Fibroblast of lung (primary cell): ENCODE data around the gene S100A14. TPM values are rescaled to one million over a fixed set of nuclear protein-coding genes. Genes with fewer than 3 reads are reported as not detected.

Experiments used
- DNase-seq, 2 donors: peaks; one replicate each; pipeline versions ENCODE4 v3.0.0 to v3.0.0-alpha.2; 2010; ENCODE audit warnings: low read depth in 2 of 2
- H2AFZ ChIP-seq: 2 replicates; pipeline ENCODE4 v1.5.1; 2012; ENCODE audit warnings: low read length, control low read depth, inconsistent platforms
- H3K27ac ChIP-seq: 2 replicates; pipeline ENCODE4 v1.5.1; 2011; ENCODE audit warnings: low read length, control low read depth; ENCODE audit not compliant: insufficient read depth
- H3K27me3 ChIP-seq: 2 replicates; pipeline ENCODE4 v1.5.1; 2011; ENCODE audit warnings: mild to moderate bottlenecking, low read length; ENCODE audit not compliant: control insufficient read depth, insufficient read depth
- H3K36me3 ChIP-seq: 2 replicates; pipeline ENCODE4 v1.5.1; 2011; ENCODE audit warnings: low read length; ENCODE audit not compliant: control insufficient read depth, insufficient read depth
- H3K4me1 ChIP-seq: 2 replicates; pipeline ENCODE4 v1.5.1; 2011; ENCODE audit warnings: low read length; ENCODE audit not compliant: control insufficient read depth, insufficient read depth; ENCODE audit errors: extremely low read depth
- H3K4me2 ChIP-seq: 2 replicates; pipeline ENCODE4 v1.5.1; 2011; ENCODE audit warnings: low read length, control low read depth; ENCODE audit not compliant: insufficient read depth; ENCODE audit errors: extremely low read depth
- H3K4me3 ChIP-seq, 4 experiments: fragments of 200-600 bp in 1 of 4; sonication (generic) in 1 of 4; replicated peaks in 1 of 4; 2 replicates each; pipeline ENCODE4 v1.5.1; 2011 to 2016; ENCODE audit warnings: low read length in 4 of 4, low read depth in 3 of 4, mild to moderate bottlenecking in 3 of 4, control low read depth in 2 of 4, inconsistent platforms in 1 of 4, mixed read lengths in 1 of 4; ENCODE audit not compliant: insufficient read depth in 1 of 4; ENCODE audit errors: control extremely low read depth in 1 of 4
- H3K79me2 ChIP-seq: 2 replicates; pipeline ENCODE4 v1.5.1; 2012; ENCODE audit warnings: mild to moderate bottlenecking, low read length, inconsistent platforms; ENCODE audit not compliant: control insufficient read depth, insufficient read depth
- H3K9ac ChIP-seq: 2 replicates; pipeline ENCODE4 v1.5.1; 2011; ENCODE audit warnings: mild to moderate bottlenecking, low read length, control low read depth; ENCODE audit not compliant: insufficient read depth
- H3K9me3 ChIP-seq: 2 replicates; pipeline ENCODE4 v1.5.1; 2012; ENCODE audit warnings: low read depth, low read length; ENCODE audit not compliant: control insufficient read depth, insufficient read depth
- H4K20me1 ChIP-seq: 2 replicates; pipeline ENCODE4 v1.5.1; 2011; ENCODE audit warnings: low read length; ENCODE audit not compliant: control insufficient read depth, insufficient read depth; ENCODE audit errors: extremely low read depth
- CTCF ChIP-seq, 2 donors: IDR thresholded peaks in 1 of 2; conservative IDR thresholded peaks in 1 of 2; 1 replicate in 1 of 2; 2 replicates in 1 of 2; pipeline ENCODE4 v1.5.1; 2011 to 2012; ENCODE audit warnings: low read length in 2 of 2, control low read depth in 1 of 2, inconsistent platforms in 1 of 2, low read depth in 1 of 2, mild to moderate bottlenecking in 1 of 2
- EZH2 ChIP-seq: IDR thresholded peaks from 2 replicates; pipeline ENCODE4 v1.5.1; 2012; ENCODE audit warnings: low read length, control low read depth, mild to moderate bottlenecking; ENCODE audit errors: missing control alignments
- polyA plus RNA-seq, 2 donors: library from polyadenylated mRNA; depleted of rRNA in 1 of 2; stranded (reverse) in 1 of 2; unstranded in 1 of 2; fragments of >200 nt; gene quantifications; 2 replicates each; pipeline ENCODE4 v1.2.1, GENCODE V29; 2011 to 2012; ENCODE audit warnings: missing spikeins in 1 of 2
- total RNA-seq: library from RNA; depleted of rRNA; stranded (reverse); fragments of >200 nt; gene quantifications from 2 replicates; pipeline ENCODE4 v1.2.1, GENCODE V29; 2014

S100A14 gene
- total and polyA plus RNA-seq, 2 donors (not counting 1 experiment from before 2014, with no cell fraction given), result 0.33 to 0.51 TPM

- Histone ChIP-seq H3K36me3 (no peaks in the 10 kb centered on the region), H3K9ac (peak within 1 kb of the TSS; percentile 76), H3K27ac (peak within 1 kb of the TSS; percentile 100), H3K9me3 (no peaks in the 10 kb centered on the region), H3K4me2 (peak within 1 kb of the TSS; percentile 92), H4K20me1 (no peaks in the 10 kb centered on the region), H3K79me2 (no peaks in the 10 kb centered on the region), H3K4me1 (peaks cover 30% of the 10 kb centered on the region), H3K4me3 (peak within 1 kb of the TSS in 1 of 4 experiments; percentile 9), H2AFZ (no peak within 1 kb of the TSS), H3K27me3 (no peaks in the 10 kb centered on the region)
- peak; percentile 91 to 96 for DNase-seq
- TF ChIP-seq CTCF (conservative IDR thresholded peaks at IDR 0.05 in 1 of 2, IDR thresholded peaks at IDR 0.05 in 1 of 2; ENCODE audit: low read depth in 1 of 2, low read length in 2 of 2) (no peak), EZH2 (no peak)
These were observed 50.4 kb downstream of the S100A14 start, which contains the start of gene S100A2 for GRCh38 chr1:153565529-153566374. Gene S100A2, minus strand, starts transcription at chr1:153565844. Its CDS starts 1,967 bp downstream, at chr1:153563877.

Other genes starting within 250 kb of the S100A14 start
- gene S100A12, start 240.7 kb downstream of the S100A14 start, total RNA-seq, result not detected in 2 replicates
- gene S100A12, start 240.7 kb downstream of the S100A14 start, polyA plus RNA-seq, result not detected in 2 replicates
- gene S100A8, start 225.3 kb downstream of the S100A14 start, total RNA-seq, result not detected in 2 replicates
- gene S100A8, start 225.3 kb downstream of the S100A14 start, polyA plus RNA-seq, result not detected in 2 replicates
- not detected in 2 replicates for gene S100A7A, start 199.8 kb downstream of the S100A14 start, total RNA-seq
- not detected in 2 replicates for gene S100A7A, start 199.8 kb downstream of the S100A14 start, polyA plus RNA-seq
- not detected in 2 replicates for gene S100A7, start 155.7 kb downstream of the S100A14 start, total RNA-seq
- gene S100A7, start 155.7 kb downstream of the S100A14 start, polyA plus RNA-seq, result not detected in 2 replicates
- gene S100A6, start 80.3 kb downstream of the S100A14 start, total RNA-seq, result 2,061 and 4,042 TPM in 2 replicates
- 1,280 and 2,637 TPM in 2 replicates for gene S100A6, start 80.3 kb downstream of the S100A14 start, polyA plus RNA-seq
- not detected in 2 replicates for gene S100A5, start 75.4 kb downstream of the S100A14 start, total RNA-seq
- gene S100A5, start 75.4 kb downstream of the S100A14 start, polyA plus RNA-seq, result 0.20 and 0.24 TPM in 2 replicates
- gene S100A4, start 70.5 kb downstream of the S100A14 start, total RNA-seq, result 85.3 and 287 TPM in 2 replicates
- gene S100A4, start 70.5 kb downstream of the S100A14 start, polyA plus RNA-seq, result 371 and 928 TPM in 2 replicates
- gene S100A3, start 67.1 kb downstream of the S100A14 start, total RNA-seq, result 1.8 and 6.8 TPM in 2 replicates
- gene S100A3, start 67.1 kb downstream of the S100A14 start, polyA plus RNA-seq, result 11.5 and 14.8 TPM in 2 replicates
- gene S100A2, start 50.5 kb downstream of the S100A14 start, total RNA-seq, result 1.5 and 3.6 TPM in 2 replicates
- 4.8 and 10.3 TPM in 2 replicates for gene S100A2, start 50.5 kb downstream of the S100A14 start, polyA plus RNA-seq
- gene S100A16, start 3.2 kb downstream of the S100A14 start, total RNA-seq, result 121 and 122 TPM in 2 replicates
- gene S100A16, start 3.2 kb downstream of the S100A14 start, polyA plus RNA-seq, result 182 and 632 TPM in 2 replicates
- gene S100A13, start 11.2 kb upstream of the S100A14 start, total RNA-seq, result 105 and 172 TPM in 2 replicates
- 399 TPM in 2 replicates for gene S100A13, start 11.2 kb upstream of the S100A14 start, polyA plus RNA-seq
- gene S100A1, start 12.1 kb upstream of the S100A14 start, total RNA-seq, result 0.17 TPM in 1 of 2 replicates, not detected in the other
- gene S100A1, start 12.1 kb upstream of the S100A14 start, polyA plus RNA-seq, result 0.98 and 9.7 TPM in 2 replicates
- gene CHTOP, start 17.7 kb upstream of the S100A14 start, total RNA-seq, result 22.6 and 34.0 TPM in 2 replicates
- 47.6 and 52.2 TPM in 2 replicates for gene CHTOP, start 17.7 kb upstream of the S100A14 start, polyA plus RNA-seq
- 72.7 and 76.5 TPM in 2 replicates for gene SNAPIN, start 42.4 kb upstream of the S100A14 start, total RNA-seq
- gene SNAPIN, start 42.4 kb upstream of the S100A14 start, polyA plus RNA-seq, result 52.0 and 56.8 TPM in 2 replicates
- gene ILF2, start 54.7 kb upstream of the S100A14 start, total RNA-seq, result 129 and 135 TPM in 2 replicates
- gene ILF2, start 54.7 kb upstream of the S100A14 start, polyA plus RNA-seq, result 235 and 344 TPM in 2 replicates
- gene NPR1, start 62.4 kb upstream of the S100A14 start, total RNA-seq, result 0.66 and 2.1 TPM in 2 replicates
- 0.14 and 0.60 TPM in 2 replicates for gene NPR1, start 62.4 kb upstream of the S100A14 start, polyA plus RNA-seq
- gene INTS3, start 111.7 kb upstream of the S100A14 start, total RNA-seq, result 30.0 and 37.3 TPM in 2 replicates
- 31.4 and 42.2 TPM in 2 replicates for gene INTS3, start 111.7 kb upstream of the S100A14 start, polyA plus RNA-seq
- 30.6 and 34.4 TPM in 2 replicates for gene SLC27A3, start 159.1 kb upstream of the S100A14 start, total RNA-seq
- 9.3 and 9.7 TPM in 2 replicates for gene SLC27A3, start 159.1 kb upstream of the S100A14 start, polyA plus RNA-seq